ES-I3 (cell line): Measurements from ENCODE around the gene CD33.

Source experiments
- H3K36me3 ChIP-seq: 2 replicates; pipeline ENCODE4 v1.6.1; 2013; ENCODE audit warnings: mild to moderate bottlenecking, low read length, control low read depth, moderate library complexity; ENCODE audit not compliant: insufficient read depth
- H3K4me1 ChIP-seq: 2 replicates; pipeline ENCODE4 v1.6.1; 2013; ENCODE audit warnings: mild to moderate bottlenecking, control low read depth, low read length; ENCODE audit not compliant: insufficient read depth
- H3K9ac ChIP-seq: 2 replicates; pipeline ENCODE4 v1.6.1; 2013; ENCODE audit warnings: low read depth, mild to moderate bottlenecking, low read length, moderate library complexity
- H3K9me3 ChIP-seq: 2 replicates; pipeline ENCODE4 v1.6.1; 2013; ENCODE audit warnings: mild to moderate bottlenecking, low read length, moderate library complexity; ENCODE audit not compliant: control insufficient read depth, insufficient read depth

The CD33 gene

DNA sequence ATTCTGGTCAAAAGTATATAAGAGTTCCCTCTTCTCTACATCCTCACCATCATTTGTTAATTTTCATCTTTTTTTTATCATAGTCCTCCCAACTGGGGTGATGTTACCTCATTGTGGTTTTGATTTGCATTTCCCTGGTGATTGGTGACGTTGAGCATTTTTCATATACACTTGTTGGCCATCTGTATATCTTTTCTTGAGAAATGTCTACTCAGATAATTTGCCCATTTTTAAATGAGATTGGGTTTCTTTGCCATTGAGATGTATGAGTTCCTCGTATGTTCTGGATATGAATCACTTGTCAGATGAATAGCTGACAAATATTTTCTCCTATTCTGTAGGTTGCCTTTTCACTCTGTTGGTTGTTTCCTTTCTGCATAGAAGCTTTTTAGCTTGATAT, 2.4 kb downstream of the CD33 start:
- no peaks in the 10 kb centered on the region for H3K4me1 ChIP-seq
- H3K36me3 ChIP-seq = no peaks in the 10 kb centered on the region
- H3K9ac ChIP-seq = no peak overlapping the region

DNA sequence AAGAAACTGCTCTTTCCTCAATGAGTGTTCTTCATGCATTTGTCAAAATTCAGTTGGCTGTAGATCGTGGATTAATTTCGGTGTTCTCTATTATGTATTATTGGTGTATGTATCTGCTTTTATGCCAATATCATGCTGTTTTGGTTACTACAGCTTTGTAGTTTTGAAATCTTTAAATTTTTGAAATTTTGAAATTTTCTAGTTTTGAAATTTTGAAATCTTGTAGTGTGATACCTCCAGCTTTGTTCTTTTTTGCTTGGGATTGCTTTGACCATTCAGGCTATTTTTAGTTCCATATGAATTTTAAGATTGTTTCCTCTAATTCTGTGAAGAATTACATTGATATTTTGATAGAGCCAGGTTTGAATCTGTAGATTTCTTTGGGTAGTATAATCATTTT, 3.1 kb downstream of the CD33 start:
- Histone ChIP-seq H3K4me1 (no peaks in the 10 kb centered on the region), H3K9me3 (no peaks in the 10 kb centered on the region), H3K9ac (no peak overlapping the region), H3K36me3 (no peaks in the 10 kb centered on the region)

More for the DNA sequence above, 2.4 kb downstream of the CD33 start:
- H3K9me3 ChIP-seq = no peaks in the 10 kb centered on the region

DNA sequence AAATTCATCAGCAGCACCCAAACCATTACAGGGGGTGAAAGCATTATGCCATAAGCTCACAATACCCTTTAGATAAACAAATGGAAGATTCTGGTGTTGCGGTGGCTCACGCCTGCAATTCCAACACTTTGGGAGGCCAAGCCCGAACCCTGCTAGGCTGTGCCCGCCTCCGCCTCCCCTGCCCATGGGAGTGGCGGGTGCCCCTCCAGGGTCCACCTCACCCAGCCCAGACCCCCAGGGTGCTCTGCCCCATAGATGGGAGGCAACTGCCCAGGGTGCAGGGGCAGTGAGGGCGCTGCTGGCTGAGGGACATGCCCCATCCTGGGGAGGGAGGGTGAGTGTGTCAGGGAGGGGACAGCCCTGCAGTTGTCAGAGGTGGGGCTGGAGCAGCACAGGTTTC, 16.0 kb downstream of the CD33 start:
- no peak overlapping the region for H3K9ac ChIP-seq
- H3K4me1 ChIP-seq = no peaks in the 10 kb centered on the region
- no peaks in the 10 kb centered on the region for H3K36me3 ChIP-seq
- H3K9me3 ChIP-seq = no peaks in the 10 kb centered on the region

DNA sequence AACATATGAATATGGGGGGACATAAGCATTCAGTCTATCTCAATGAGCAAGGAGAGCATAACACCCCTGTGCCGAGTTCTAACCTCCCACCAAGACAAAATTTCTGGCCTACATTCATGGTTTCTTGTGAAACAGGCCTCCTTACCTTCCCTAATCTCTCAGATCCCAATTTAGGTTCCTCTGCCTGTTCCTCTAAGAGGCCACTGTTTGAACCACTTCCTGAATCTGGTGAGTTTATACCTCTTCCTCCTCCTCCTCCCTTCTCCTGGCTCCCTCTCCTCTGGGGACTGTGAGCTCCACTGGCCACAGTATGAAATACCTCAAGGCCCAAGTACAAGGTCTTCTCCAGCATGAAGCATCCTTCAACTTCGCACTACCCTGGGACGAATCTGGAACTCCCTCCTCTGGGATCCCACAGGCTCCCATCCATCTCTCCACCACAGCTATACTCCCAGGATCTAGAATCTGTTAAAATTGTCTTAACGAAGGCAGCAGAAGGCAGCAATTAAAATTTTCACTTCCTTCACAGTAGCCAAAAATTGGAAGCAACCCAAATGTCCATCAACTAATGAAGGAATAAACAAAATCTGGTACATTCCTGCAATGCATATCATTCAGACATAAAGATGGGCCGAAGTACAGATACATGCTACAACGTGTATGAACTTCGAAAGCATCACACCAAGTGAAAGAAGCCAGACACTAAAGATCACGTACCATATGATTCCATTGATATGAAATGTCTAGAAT, 18.2 kb downstream of the CD33 start:
- Histone ChIP-seq H3K4me1 (no peaks in the 10 kb centered on the region), H3K36me3 (no peaks in the 10 kb centered on the region), H3K9ac (no peak overlapping the region), H3K9me3 (no peaks in the 10 kb centered on the region)

DNA sequence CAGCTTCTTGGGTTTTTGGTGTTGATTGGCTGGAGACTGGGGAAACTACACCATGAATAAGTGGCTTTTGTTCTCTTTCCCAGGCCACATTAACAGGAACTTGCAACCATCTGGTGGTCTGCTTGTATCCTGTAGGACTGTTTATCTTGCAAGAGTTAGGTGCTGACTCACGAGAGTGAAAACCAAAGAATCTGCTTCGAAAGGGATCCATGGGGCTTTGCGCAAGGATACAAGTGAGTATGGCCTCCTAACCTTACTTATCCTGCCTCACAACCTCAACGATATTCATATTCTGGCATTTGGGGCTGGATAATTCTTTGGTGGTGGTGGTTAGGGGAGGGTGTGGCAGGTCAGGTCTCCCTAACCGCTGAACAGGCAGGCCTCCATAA, 21.3 kb downstream of the CD33 start:
- Histone ChIP-seq H3K9me3 (no peaks in the 10 kb centered on the region), H3K36me3 (no peaks in the 10 kb centered on the region), H3K9ac (no peak overlapping the region), H3K4me1 (no peaks in the 10 kb centered on the region)

DNA sequence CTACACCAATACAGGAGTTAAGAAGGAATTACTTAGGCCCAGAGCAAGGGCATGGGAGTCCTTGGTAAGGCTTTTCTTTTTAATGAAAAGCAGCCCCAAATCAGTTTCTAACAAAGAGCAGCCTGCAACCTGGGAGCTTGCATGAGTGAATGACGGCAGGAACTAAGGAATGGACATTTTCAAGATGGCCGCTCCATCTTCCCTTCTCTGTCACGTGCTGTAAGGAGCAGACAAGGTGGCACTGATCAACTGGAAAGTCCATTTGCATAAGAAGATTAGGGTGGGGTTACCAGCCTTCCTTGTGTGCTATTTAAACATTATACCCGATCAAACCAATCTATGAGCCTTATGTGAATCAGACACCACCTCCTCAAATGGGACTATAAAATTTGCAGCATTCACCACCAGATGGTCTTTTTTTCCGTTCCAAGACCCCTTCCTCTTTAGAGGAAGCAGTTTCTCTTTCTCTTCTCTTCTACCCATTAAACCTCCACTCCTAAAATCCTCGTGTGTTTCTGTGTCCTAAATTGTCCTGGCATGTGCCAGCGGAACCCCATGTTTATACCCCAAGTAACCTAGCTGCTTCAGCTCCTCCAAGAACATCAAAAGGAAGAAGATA, 23.2 kb downstream of the CD33 start:
- Histone ChIP-seq H3K36me3 (no peaks in the 10 kb centered on the region), H3K9ac (no peak overlapping the region), H3K9me3 (no peaks in the 10 kb centered on the region), H3K4me1 (no peaks in the 10 kb centered on the region)

DNA sequence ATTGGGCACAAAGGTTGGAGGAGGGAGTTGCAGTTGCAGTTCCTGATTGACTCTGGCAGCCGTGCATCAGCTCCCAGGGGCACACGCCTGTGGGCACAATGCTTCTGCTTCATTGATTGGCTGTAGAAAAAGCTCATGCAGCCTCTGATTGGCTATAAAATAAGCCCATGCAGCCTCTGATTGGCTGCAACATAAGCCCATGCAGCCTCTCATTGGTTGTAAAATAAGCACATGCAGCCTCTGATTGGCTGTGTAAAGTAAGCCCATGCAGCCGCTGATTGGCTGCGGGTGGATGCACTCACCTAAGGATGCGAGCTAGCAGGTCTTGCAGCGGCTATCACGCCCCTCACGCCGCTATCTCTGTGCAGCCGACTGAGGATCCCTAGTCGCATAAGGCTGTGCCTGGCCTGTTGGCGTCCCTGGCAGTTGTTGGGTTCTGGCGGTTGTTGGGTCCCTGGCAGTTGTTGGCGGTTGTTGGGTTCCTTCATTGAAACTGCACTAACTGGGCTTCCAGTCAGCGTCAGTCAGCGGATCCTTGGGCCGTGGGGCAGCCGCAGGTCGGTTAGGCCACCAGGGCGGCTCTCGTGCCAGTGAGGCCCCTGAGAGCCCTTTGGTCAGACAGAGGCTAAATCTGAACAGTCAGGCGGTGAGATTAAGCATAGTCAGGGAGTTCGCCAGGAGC, 26.0 kb downstream of the CD33 start, which contains the start of gene SIGLECL1:
Gene SIGLECL1, plus strand, starts transcription at position 295 of the 682 bp plus-strand sequence. CDS start 12,993 bp downstream, outside the sequence.
- no peak within 1 kb of the TSS for H3K9ac ChIP-seq
- H3K4me1 ChIP-seq = no peaks in the 10 kb centered on the region
- H3K9me3 ChIP-seq = no peaks in the 10 kb centered on the region
- H3K36me3 ChIP-seq = no peaks in the 10 kb centered on the region

DNA sequence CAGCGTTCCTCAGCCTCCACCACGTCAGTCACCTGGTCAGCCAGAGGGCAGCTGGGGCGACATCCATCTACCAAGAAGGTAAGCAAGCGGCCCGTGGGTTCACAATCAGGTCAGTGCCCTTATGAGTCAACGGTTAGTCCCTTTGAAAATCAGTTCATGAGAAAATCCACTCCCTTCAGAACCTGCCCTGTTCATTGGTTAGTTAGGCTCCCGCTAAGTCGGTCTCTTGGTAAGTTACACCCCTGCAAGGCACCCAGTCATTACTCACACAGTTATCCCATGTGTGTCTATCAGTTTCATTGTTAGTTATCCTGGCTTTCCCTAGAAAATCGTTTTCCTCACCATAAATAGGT, 26.6 kb downstream of the CD33 start:
- no peak overlapping the region for H3K9ac ChIP-seq
- no peaks in the 10 kb centered on the region for H3K4me1 ChIP-seq
- H3K9me3 ChIP-seq = no peaks in the 10 kb centered on the region
- no peaks in the 10 kb centered on the region for H3K36me3 ChIP-seq

DNA sequence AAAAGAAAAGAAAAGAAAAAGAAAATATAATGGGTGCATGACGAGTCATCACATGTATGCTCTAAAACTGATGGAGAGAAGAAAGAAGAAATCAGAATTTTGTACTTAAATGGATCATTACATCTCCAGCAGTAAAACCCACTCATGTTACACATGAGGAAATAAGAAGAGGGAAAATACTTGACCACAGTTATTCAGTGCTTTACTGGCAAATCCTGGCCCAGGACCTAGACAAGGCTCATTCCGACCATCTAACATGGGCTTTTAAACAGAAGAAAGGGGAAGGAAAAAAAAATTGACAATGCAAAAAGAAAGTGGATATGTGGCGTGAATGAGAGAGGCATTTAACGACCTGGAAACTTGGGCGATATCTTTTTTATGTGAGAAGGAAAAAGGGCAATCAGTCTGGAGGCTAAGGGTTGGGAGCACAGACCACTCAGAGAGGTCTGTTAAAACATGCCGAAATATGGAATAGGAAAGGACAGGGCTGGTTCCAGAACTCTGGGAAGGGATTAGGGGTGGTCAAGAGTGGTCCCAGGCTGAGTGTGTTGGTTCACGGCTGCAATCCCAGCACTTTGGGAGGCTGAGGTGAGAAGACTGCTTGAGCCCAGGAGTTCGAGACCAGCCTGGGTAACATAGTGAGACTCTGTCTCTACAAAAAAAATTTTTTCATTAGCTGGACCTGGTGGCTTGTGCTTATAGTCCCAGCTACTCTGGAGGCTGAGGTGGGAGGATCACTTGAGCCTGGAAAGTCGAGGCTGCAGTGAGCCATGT, 27.6 kb downstream of the CD33 start:
- Histone ChIP-seq H3K4me1 (no peaks in the 10 kb centered on the region), H3K9me3 (no peaks in the 10 kb centered on the region), H3K9ac (no peak overlapping the region), H3K36me3 (no peaks in the 10 kb centered on the region)

DNA sequence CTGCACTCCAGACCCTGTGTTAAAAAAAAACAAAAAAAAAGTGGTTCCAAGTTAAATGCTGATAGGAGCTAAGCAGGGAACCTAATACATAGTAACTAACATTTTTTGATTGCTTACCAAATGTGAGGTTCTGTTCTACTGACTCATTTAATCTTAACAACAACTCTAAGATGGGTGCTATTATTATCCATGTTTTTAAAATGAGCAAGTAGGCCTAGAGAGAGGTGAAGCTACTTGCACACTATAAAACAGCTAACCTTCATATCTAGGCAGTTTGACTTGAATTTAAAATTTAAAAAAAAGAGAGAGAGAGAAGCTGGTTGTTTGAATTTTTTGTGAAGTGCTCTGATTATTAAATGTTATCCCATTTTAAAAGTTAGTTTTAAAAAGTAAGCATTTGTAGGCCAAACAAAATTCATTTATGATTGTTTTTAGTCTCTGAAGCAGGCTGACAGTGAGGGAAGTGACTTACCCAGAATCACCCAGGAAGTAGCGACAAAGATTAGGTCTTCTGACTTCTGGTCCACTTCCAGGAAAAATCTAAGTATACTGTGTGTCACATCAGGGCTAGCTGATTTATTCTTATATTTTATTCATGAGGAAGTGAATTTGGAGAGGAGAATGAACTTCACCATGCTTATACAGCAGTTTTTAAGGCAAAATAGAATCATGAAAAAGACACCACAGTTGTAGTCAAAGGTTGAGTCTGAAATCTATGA, 28.4 kb downstream of the CD33 start:
- Histone ChIP-seq H3K4me1 (no peaks in the 10 kb centered on the region), H3K36me3 (no peaks in the 10 kb centered on the region), H3K9me3 (no peaks in the 10 kb centered on the region), H3K9ac (no peak overlapping the region)

DNA sequence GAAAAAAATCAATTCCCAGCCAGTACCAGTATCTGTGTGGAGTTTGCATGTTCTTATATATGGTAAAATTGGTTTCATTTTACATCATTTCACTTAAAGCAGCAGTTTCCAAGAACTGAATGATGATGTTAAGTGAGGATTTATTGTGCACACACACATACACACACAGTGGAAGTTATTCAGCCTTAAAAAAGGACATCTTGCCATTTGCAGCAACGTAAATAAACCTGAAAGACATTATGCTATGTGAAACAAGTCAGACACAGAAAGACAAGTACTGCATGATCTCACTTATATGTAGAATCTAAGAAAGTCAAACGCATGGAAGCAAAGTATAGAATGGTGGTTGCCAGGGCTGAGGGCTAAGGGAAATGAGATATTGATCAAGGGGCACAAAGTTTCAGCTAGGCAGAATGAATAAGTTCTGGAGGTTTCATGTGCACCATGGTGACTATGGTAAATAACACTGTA, 31.3 kb downstream of the CD33 start:
- H3K9me3 ChIP-seq = no peaks in the 10 kb centered on the region
- H3K36me3 ChIP-seq = no peaks in the 10 kb centered on the region
- H3K4me1 ChIP-seq = no peaks in the 10 kb centered on the region
- H3K9ac ChIP-seq = no peak overlapping the region

DNA sequence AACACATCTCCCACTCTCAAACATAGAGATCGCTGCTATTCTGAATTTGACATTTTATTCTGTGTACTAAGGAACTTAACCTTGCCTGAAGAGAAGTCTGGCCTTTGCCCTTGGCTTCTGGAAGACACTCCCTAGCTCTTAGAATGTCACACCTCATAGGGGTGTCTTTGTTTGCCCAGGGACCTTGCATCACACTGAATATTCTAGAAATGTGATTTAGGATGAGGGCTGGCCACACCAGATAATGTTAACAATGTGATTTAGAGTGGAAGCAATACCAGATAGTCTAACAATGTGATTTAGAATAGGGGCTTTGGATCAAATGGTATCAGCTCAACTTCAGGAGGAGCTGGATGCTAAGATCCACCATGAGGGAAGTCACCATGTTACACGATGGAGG, 32.6 kb downstream of the CD33 start:
- H3K4me1 ChIP-seq = no peaks in the 10 kb centered on the region
- no peaks in the 10 kb centered on the region for H3K9me3 ChIP-seq
- no peak overlapping the region for H3K9ac ChIP-seq

DNA sequence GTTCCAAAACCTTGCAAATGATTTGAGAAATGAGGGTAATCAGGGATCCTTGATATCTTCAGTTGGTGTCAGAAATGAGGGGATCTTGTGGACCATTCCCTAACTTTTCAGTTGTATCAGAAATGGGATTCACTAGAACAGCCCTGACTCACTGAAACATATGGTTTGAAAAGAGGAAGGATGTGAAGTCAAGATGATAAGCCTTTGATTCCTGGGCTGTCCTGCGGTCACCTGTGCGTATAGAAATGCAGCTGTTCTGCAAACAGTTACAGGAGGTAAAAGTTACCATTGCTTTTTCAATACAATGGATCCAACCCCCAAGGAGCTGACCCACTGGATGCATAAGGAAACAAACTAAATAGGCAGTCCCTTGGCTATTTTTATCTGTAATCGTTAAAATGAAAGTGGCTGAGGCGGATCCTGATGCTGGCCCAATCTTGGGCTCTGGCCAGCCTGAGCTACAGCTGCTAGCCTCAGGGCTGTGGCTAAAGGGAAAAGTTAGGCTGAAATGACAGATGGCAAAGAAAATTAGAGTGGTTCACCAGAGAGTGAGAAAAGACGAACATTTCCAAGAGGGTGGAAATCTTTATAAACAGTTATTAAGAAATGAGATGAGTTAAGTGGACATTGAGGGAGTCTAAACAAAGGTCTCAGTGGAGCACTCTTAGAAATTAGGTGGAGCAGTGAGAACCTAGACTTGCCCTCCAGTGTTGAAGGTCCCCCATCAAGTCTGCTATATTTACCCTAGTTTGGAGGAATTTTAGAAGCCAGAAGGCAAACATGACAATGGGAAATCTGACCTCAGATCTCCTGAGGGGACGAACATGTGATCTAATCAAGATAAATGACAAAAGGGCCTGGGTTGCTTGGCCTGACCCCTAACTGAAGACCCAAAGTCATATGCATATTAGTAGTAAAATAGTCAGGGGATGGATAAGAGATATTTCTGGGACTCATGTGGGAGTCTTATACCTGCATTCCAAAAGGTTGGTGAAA, 33.6 kb downstream of the CD33 start:
- H3K9ac ChIP-seq = no peak overlapping the region
- no peaks in the 10 kb centered on the region for H3K9me3 ChIP-seq
- no peaks in the 10 kb centered on the region for H3K4me1 ChIP-seq
- H3K36me3 ChIP-seq = no peaks in the 10 kb centered on the region

More for the DNA sequence above, 32.6 kb downstream of the CD33 start:
- H3K36me3 ChIP-seq = no peaks in the 10 kb centered on the region
